Ramos (cell line): Measurements from ENCODE around the gene SLC22A31.

ENCODE experiments used
- in situ Hi-C: fragments of 300-500 bp; cut with MboI; formaldehyde crosslinking; loops from one replicate; pipeline ENCODE4 v1.14.3; 2022; ENCODE audit warnings: low sequenced_read_pairs; ENCODE audit not compliant: unreplicated experiment

Gene SLC22A31

GRCh38 chr16:89184933-89185794, 15.2 kb downstream of the SLC22A31 start:
- in situ Hi-C loops = no loop called here

- in situ Hi-C loops = no loop called here
These were observed 15.7 kb downstream of the SLC22A31 start for GRCh38 chr16:89184677-89184932.

DNA sequence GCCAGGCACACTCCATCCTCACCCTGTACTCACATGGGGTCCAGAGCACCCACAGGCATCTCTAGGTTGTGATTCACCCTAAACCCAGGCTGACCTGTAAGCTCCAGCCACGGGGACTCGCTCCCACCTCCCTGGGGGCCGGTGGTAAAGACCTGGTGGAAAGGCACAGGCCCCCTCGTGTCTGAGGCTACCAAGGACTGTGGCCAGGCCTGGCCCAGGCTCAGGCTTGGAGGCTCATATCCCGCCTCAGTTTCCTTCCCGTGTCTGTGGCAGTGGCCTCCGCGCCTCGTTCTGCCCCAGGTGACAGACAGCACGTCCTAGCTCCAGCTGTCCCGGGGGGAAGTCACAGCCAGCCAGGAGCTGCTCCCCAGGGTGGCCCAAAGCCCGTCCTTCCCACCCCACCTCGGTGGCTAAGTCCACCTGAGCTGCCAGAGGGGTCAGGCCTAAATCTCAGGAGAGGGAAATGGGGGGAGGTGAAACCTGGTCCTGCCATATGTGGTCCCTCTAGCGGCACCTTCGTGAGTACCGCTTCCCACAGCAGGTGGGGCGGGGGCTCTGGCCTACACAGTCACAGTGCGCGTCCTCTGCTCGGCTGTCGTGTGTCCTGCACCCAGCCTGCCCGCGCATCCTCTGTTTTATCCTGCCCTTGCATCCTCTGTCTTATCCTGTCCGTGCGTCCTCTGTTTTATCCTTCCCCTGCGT, 16.2 kb downstream of the SLC22A31 start:
- in situ Hi-C loops = no loop called here

DNA sequence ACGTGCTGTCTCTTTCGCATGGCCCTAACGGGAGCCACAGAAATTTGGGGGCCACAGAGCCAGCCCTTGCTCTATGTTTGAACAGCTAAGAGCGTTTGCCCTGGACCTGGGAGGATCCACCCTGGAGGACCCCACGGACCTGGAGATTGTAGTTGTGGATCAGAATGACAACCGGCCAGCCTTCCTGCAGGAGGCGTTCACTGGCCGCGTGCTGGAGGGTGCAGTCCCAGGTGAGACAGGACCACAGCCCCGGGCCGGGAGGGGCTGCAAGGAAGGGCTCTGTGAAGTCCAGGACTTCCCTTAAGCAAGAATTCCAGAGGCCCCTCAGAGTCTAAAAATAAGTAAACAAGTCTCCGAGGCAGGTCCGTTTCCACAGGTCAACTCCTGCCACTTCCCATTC, 16.9 kb downstream of the SLC22A31 start:
- in situ Hi-C loops = no loop called here

GRCh38 chr16:89179656-89180315, 20.6 kb downstream of the SLC22A31 start:
- in situ Hi-C loops = no loop called here

- in situ Hi-C loops = no loop called here
These were observed 21.2 kb downstream of the SLC22A31 start for GRCh38 chr16:89179148-89179484.

DNA sequence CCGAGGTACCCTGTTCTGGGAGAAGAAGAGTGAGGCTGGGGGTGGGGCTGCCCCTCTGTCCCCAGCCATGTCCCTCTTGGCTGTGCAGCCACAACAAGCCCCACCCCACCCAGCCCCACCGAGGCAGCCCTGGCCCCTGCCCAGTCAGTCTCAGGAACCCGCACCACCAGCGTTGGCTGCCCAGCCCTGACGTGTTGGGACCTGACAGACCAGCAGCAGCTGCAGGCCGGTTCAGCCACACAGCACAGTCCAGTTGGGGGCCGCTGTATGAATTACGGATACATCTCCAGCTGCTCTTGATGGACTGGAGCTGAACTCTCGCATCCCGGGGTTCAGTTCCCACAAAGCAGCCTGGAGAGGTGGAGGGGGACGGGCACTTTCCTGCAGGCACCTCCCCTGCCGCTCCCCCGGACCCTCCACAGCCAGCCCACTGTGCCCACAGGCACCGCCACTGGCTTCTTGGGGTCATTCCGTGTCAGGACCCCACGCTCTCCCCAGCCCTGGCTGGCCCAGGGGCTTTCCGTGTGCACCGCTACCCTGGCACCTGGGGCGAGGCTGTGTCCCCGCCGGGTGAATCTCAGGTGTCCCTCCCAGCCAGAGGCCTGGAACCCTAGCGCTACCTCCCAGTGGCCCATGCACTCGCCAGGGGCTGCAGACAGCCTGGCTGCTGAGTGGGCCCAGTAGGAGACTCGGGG, 21.7 kb downstream of the SLC22A31 start:
- in situ Hi-C loops = no loop called here

GRCh38 chr16:89177501-89177900, 22.8 kb downstream of the SLC22A31 start:
- in situ Hi-C loops = no loop called here

DNA sequence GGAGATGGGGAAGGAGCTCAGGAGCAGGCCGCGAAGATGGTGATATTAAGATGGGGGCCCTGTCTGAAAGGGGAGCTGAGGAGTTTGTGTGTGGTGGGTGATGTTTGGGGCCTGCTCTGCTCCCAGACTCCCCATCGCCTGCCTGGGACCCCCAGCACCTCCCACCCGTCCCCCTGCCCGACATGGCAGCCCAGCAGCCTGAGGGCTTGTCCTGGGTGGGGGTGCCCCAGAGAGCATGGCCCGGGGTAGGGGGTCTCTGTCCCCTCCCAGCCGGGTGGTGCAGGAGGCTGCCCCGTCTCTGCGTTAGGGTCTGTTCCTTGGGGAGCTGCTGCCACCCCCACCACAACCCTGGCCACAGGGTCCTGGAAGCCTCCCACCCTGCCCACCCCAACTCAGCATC, 23.6 kb downstream of the SLC22A31 start:
- in situ Hi-C loops = no loop called here

GRCh38 chr16:89176147-89176690, 24.1 kb downstream of the SLC22A31 start:
- in situ Hi-C loops = no loop called here

DNA sequence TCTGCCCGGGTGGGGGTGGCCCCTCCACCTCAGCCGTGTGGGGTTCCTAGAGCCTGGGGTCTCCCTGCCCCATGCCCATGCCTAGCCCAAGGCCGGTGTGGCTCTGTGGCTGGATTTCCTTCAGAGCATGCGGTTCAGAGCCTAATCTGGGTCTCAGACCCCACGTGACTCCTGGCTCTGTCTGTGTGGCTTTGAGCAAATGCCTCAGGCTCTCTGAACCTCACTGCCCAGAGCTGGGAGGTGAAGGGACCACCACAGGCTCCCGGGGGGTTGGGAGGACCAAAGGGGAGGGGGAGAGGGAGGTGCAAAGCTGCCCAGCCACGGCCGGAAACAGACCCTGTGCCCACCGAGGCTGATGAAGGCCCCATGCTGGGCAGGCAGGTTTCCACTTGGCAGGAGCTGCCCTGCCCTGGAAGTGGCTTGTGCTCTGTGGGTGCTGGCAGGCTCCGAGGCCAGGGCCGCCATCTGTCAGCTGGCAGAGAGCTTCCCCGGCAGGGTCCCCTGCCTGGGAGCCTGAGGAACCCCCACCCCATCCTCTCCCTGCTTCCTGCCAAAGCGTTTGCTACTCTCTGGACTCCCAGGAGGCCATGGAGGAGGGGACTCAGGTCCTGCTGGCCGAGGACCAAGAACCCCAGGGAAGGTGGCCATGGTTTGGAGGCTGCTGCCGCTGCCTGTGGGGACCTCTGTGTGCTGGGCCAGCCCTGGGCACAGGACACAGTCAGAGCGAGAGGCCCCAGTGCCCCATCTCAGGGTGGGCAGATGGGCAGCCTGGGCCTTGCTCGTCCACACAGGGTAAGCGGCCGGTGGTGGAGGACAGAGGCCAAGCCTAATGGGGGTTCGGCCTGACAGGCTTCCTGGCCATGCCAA, 24.8 kb downstream of the SLC22A31 start:
- in situ Hi-C loops = no loop called here

DNA sequence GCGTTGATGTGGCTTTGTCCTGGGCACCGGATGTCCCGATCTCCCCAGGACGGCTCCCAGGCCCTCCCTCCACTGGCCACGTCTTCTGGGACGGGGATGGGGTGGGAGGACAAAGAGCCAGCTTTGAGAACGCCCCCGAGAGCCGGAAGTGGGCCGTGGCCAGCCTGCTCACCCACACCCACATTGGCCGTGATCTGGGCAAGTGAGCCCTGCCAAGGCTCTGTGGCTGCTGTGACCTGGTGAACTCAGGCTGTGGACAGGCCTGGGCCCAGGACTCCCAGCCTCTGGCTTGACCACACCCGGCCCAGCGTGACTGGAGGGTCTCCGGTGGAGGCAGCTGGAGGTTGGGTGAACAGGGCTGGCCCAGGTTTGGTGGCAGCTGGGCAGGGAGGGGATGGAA, 25.5 kb downstream of the SLC22A31 start:
- in situ Hi-C loops = no loop called here

GRCh38 chr16:89174055-89174827, 26.1 kb downstream of the SLC22A31 start:
- in situ Hi-C loops = no loop called here

GRCh38 chr16:89173174-89173921, 27.0 kb downstream of the SLC22A31 start:
- in situ Hi-C loops = no loop called here

GRCh38 chr16:89172528-89173173, 27.7 kb downstream of the SLC22A31 start:
- in situ Hi-C loops = no loop called here

DNA sequence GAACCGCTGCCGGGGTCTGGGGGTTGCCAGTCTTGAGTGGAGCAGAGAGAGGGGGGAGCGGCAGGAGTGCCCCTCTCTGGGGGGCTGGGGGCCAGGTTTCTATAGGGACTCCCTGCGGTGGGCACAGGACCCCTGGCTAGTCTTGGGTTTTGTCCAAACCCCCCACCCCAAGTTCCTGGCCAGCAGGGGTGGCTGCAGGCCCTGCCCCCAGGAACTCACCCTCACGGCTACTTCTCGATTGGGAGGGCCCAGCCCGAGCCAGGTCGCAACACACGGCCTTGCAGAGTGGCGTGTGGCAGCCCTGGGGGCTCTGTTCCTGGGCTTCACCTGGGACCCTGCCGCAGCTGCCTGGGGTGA, 28.2 kb downstream of the SLC22A31 start:
- in situ Hi-C loops = no loop called here

GRCh38 chr16:89171216-89172170, 28.8 kb downstream of the SLC22A31 start, which contains the start of gene CDH15:
Gene CDH15 (plus strand): TSS chr16:89171748. CDS start chr16:89171832, 84 bp downstream.
- in situ Hi-C loops = no loop called here
